ENCODE measurements around the gene YIF1B.

The YIF1B gene

DNA sequence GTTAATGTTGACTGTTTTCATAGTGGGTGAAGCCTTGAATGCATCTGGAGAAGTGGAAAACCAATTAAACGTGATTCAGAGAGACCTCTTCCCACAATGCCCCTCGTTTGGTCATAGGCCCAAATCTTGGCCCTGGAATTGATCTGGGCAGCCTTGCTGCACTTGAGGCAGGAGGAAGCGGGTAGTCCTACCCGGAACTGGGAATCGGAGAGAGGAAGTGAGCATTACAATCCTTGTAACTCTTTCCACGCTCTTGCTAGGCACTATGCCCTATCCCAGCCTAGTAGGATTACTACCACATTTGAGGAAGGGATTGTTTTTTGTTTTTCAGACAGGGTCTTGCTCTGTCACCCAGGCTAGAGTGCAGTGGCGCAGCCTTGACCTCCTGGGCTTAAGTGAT is 7.5 kb upstream of the YIF1B start:
- no peak overlapping the region for H3K4me3 ChIP-seq
- DNase-seq (ENCODE audit: low read depth, low spot score), result no peak
- no peak overlapping the region for H3K9ac ChIP-seq (ENCODE audit: insufficient read length)
- no peaks in the 10 kb centered on the region for H3K9me3 ChIP-seq (ENCODE audit: low read depth, low read length)
- no peak for TF ChIP-seq EZH2 (IDR thresholded peaks at IDR 0.05)
- TF ChIP-seq FOXP2 (optimal IDR thresholded peaks at IDR 0.05; ENCODE audit: control extremely low read depth, extremely low read length, insufficient read depth), result no peak
- no peak for TF ChIP-seq POLR2AphosphoS5 (IDR thresholded peaks at IDR 0.05; ENCODE audit: borderline replicate concordance, low read depth, low read length)
- H3K36me3 ChIP-seq (ENCODE audit: insufficient read depth, low read length), result no peaks in the 10 kb centered on the region
- H3K27ac ChIP-seq, result no peak overlapping the region

- no peaks in the 10 kb centered on the region for H3K9me3 ChIP-seq (ENCODE audit: low read depth, low read length)
- no peaks in the 10 kb centered on the region for H3K36me3 ChIP-seq (ENCODE audit: insufficient read depth, low read length)
- H3K4me3 ChIP-seq, result no peak overlapping the region
- no peak for DNase-seq (ENCODE audit: low read depth, low spot score)
- H3K9ac ChIP-seq (ENCODE audit: insufficient read length), result no peak overlapping the region
- TF ChIP-seq POLR2AphosphoS5 (IDR thresholded peaks at IDR 0.05; ENCODE audit: borderline replicate concordance, low read depth, low read length), result no peak
- no peak for TF ChIP-seq EZH2 (IDR thresholded peaks at IDR 0.05)
- no peak for TF ChIP-seq FOXP2 (optimal IDR thresholded peaks at IDR 0.05; ENCODE audit: control extremely low read depth, extremely low read length, insufficient read depth)
- H3K27ac ChIP-seq, result no peak overlapping the region
Measured at GRCh38 chr19:38321646-38322196, 6.0 kb upstream of the YIF1B start.

DNA sequence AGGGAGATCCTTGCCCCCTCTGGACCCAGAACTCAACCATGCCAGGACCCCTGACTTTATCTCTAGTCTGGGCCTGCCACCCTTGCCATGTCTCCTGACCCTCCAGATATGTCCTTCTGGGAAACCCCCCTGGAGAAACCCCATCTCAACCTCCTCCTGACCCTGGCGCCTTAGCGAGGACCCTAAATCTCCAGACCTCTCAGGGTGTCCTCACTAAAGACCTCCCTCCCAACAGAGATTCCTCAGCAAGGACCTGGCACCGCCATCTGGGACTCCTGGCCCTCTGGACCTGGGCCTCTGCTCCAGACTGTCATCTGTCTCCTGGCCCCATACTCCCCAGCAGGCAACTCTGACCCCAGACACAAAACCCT is 5.2 kb upstream of the YIF1B start:
- TF ChIP-seq EZH2 (IDR thresholded peaks at IDR 0.05) (no peak), POLR2AphosphoS5 (IDR thresholded peaks at IDR 0.05; ENCODE audit: borderline replicate concordance, low read depth, low read length) (no peak), FOXP2 (optimal IDR thresholded peaks at IDR 0.05; ENCODE audit: control extremely low read depth, extremely low read length, insufficient read depth) (no peak)
- Histone ChIP-seq H3K27ac (no peak overlapping the region), H3K36me3 (ENCODE audit: insufficient read depth, low read length) (no peaks in the 10 kb centered on the region), H3K9ac (ENCODE audit: insufficient read length) (no peak overlapping the region), H3K9me3 (ENCODE audit: low read depth, low read length) (no peaks in the 10 kb centered on the region), H3K4me3 (no peak overlapping the region)
- DNase-seq (ENCODE audit: low read depth, low spot score), result no peak

- no peak for DNase-seq (ENCODE audit: low read depth, low spot score)
- Histone ChIP-seq H3K9me3 (ENCODE audit: low read depth, low read length) (no peaks in the 10 kb centered on the region), H3K9ac (ENCODE audit: insufficient read length) (no peak within 1 kb of the TSS), H3K4me3 (peak within 1 kb of the TSS; percentile 69), H3K36me3 (ENCODE audit: insufficient read depth, low read length) (no peaks in the 10 kb centered on the region), H3K27ac (no peak within 1 kb of the TSS)
- no peak for TF ChIP-seq FOXP2 (optimal IDR thresholded peaks at IDR 0.05; ENCODE audit: control extremely low read depth, extremely low read length, insufficient read depth)
- no peak for TF ChIP-seq EZH2 (IDR thresholded peaks at IDR 0.05)
- TF ChIP-seq POLR2AphosphoS5 (IDR thresholded peaks at IDR 0.05; ENCODE audit: borderline replicate concordance, low read depth, low read length), result no peak
Measured at GRCh38 chr19:38319421-38320258, 3.9 kb upstream of the YIF1B start, which contains the start of gene KCNK6. Gene KCNK6 (plus strand): TSS chr19:38319845. CDS start chr19:38319951, 106 bp downstream.

DNA sequence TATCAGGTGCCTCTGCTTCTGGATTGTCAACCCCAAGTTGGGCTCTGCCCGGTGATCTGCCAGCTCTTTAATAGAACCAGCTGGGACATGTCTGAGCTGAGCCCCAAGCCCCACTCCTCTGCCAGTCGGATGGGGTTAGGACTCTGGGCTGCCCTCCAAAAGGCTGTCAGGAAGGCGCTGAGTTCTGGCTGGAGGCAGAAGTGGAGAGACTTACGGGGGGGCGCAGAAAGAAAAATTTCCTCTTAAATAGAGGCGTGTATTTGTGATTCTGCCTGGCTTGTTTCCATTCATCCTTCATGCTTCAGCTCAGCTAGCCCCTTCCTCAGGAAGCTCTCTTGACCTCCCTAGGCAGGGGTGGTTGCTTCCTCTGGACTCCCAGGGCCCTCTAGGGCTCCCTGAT is 2.9 kb upstream of the YIF1B start:
- TF ChIP-seq FOXP2 (optimal IDR thresholded peaks at IDR 0.05; ENCODE audit: control extremely low read depth, extremely low read length, insufficient read depth) (no peak), EZH2 (IDR thresholded peaks at IDR 0.05) (no peak), POLR2AphosphoS5 (IDR thresholded peaks at IDR 0.05; ENCODE audit: borderline replicate concordance, low read depth, low read length) (no peak)
- Histone ChIP-seq H3K9ac (ENCODE audit: insufficient read length) (no peak overlapping the region), H3K27ac (no peak overlapping the region), H3K4me3 (no peak overlapping the region), H3K9me3 (ENCODE audit: low read depth, low read length) (no peaks in the 10 kb centered on the region), H3K36me3 (ENCODE audit: insufficient read depth, low read length) (no peaks in the 10 kb centered on the region)
- no peak for DNase-seq (ENCODE audit: low read depth, low spot score)

- Histone ChIP-seq H3K9me3 (ENCODE audit: low read depth, low read length) (no peaks in the 10 kb centered on the region), H3K4me3 (no peak overlapping the region), H3K27ac (no peak overlapping the region), H3K9ac (ENCODE audit: insufficient read length) (no peak overlapping the region), H3K36me3 (ENCODE audit: insufficient read depth, low read length) (no peaks in the 10 kb centered on the region)
- TF ChIP-seq EZH2 (IDR thresholded peaks at IDR 0.05) (no peak), POLR2AphosphoS5 (IDR thresholded peaks at IDR 0.05; ENCODE audit: borderline replicate concordance, low read depth, low read length) (no peak), FOXP2 (optimal IDR thresholded peaks at IDR 0.05; ENCODE audit: control extremely low read depth, extremely low read length, insufficient read depth) (no peak)
- no peak for DNase-seq (ENCODE audit: low read depth, low spot score)
Measured at GRCh38 chr19:38317104-38317612, 1.4 kb upstream of the YIF1B start.

DNA sequence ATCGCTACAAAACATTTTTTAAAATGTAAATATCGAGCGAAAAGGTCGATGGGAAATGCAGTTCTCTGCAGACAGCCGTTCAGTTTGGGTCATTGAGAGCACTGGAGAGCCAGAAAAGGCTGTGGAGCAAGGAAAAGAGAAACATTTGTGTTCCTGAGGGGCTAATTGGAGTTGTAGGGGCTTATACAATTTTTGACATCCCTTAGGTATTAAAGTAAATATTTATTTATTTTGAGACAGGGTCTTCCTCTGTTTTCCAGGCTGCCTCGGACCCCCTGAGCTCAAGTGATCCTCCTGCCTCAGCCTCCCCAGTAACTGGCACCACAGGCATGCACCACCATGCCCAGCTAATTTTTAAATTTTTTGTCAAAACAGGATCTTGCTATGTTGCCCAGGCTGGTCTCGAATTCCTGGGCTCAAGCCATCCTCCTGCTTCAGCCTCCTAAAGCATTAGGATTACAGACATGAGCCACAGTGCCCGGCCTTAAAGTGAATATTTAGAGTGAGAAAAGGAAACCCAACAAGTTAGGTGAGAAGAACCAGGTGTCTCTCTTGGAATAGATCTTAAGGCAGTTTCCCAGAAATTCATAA is 825 bp upstream of the YIF1B start:
- Histone ChIP-seq H3K36me3 (ENCODE audit: insufficient read depth, low read length) (no peaks in the 10 kb centered on the region), H3K4me3 (peak overlapping the region; percentile 76), H3K27ac (no peak overlapping the region), H3K9ac (ENCODE audit: insufficient read length) (peak overlapping the region; percentile 51), H3K9me3 (ENCODE audit: low read depth, low read length) (no peaks in the 10 kb centered on the region)
- no peak for TF ChIP-seq EZH2 (IDR thresholded peaks at IDR 0.05)
- TF ChIP-seq FOXP2 (optimal IDR thresholded peaks at IDR 0.05; ENCODE audit: control extremely low read depth, extremely low read length, insufficient read depth), result no peak
- TF ChIP-seq POLR2AphosphoS5 (IDR thresholded peaks at IDR 0.05; ENCODE audit: borderline replicate concordance, low read depth, low read length), result no peak
- no peak for DNase-seq (ENCODE audit: low read depth, low spot score)

DNA sequence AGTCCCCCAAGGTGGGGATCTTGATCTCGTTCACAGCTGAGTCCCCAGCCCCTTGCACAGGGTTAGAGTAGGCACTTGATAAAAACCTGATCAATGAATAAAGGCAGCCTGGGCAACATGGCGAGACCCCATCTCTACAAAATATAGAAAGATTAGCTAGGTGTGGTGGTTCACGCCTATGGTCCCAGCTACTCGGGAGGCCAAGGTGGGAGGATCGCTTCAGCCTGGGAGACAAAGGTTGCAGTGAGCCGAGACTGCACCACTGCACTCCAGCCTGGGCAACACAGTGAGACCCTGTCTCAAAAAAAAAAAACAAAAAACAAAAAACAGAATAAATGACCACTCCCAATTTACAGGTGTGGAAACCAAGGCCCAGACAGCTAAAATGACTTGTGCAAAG is 4.8 kb downstream of the YIF1B start:
- no peak for TF ChIP-seq FOXP2 (optimal IDR thresholded peaks at IDR 0.05; ENCODE audit: control extremely low read depth, extremely low read length, insufficient read depth)
- TF ChIP-seq EZH2 (IDR thresholded peaks at IDR 0.05), result no peak
- no peak for TF ChIP-seq POLR2AphosphoS5 (IDR thresholded peaks at IDR 0.05; ENCODE audit: borderline replicate concordance, low read depth, low read length)
- DNase-seq (ENCODE audit: low read depth, low spot score), result no peak
- Histone ChIP-seq H3K4me3 (no peak overlapping the region), H3K36me3 (ENCODE audit: insufficient read depth, low read length) (no peaks in the 10 kb centered on the region), H3K27ac (no peak overlapping the region), H3K9me3 (ENCODE audit: low read depth, low read length) (no peaks in the 10 kb centered on the region), H3K9ac (ENCODE audit: insufficient read length) (no peak overlapping the region)

Measured in SK-N-MC (cell line).